Activated CD4-positive, CD25-positive, alpha-beta regulatory T cell treated with anti-CD3 and anti-CD28 coated beads, Interleukin-2, amount 50 U/mL, for 16 hours (primary cell): ENCODE results near the gene L1CAM.

Source experiments
- DNase-seq: peaks from one replicate; pipeline ENCODE4 v3.0.0-alpha.2; 2020; ENCODE audit warnings: low read depth, low spot score

Gene L1CAM

GRCh38 chrX:153902385-153902784 is 16.4 kb upstream of the L1CAM start:
- DNase-seq = no peak

GRCh38 chrX:153901753-153902140 is 15.8 kb upstream of the L1CAM start:
- DNase-seq = no peak

- DNase-seq = no peak
These were observed 15.1 kb upstream of the L1CAM start for GRCh38 chrX:153900831-153901752.

- DNase-seq = no peak
These were observed 11.9 kb upstream of the L1CAM start for GRCh38 chrX:153897899-153898298.

- DNase-seq = no peak
These were observed 3.1 kb upstream of the L1CAM start for GRCh38 chrX:153889123-153889522.

- DNase-seq = no peak
These were observed 2.4 kb upstream of the L1CAM start for GRCh38 chrX:153888344-153888743.

GRCh38 chrX:153887385-153887784 is 1.4 kb upstream of the L1CAM start:
- no peak for DNase-seq

GRCh38 chrX:153886915-153887314 is 942 bp upstream of the L1CAM start:
- DNase-seq = no peak

GRCh38 chrX:153885208-153885787 is 675 bp downstream of the L1CAM start:
- no peak for DNase-seq

GRCh38 chrX:153884590-153884989 is 1.4 kb downstream of the L1CAM start:
- DNase-seq = no peak

GRCh38 chrX:153884136-153884535 is 1.8 kb downstream of the L1CAM start:
- no peak for DNase-seq

GRCh38 chrX:153883163-153883843 is 2.7 kb downstream of the L1CAM start:
- DNase-seq = no peak

- DNase-seq = no peak
These were observed 3.4 kb downstream of the L1CAM start for GRCh38 chrX:153882557-153882956.

GRCh38 chrX:153882086-153882498 is 3.9 kb downstream of the L1CAM start:
- no peak for DNase-seq

- DNase-seq = no peak
These were observed 4.7 kb downstream of the L1CAM start for GRCh38 chrX:153881281-153881680.

GRCh38 chrX:153880440-153880815 is 5.5 kb downstream of the L1CAM start:
- DNase-seq = no peak

GRCh38 chrX:153879741-153880439 is 6.1 kb downstream of the L1CAM start:
- DNase-seq = no peak

GRCh38 chrX:153878969-153879653 is 6.9 kb downstream of the L1CAM start:
- DNase-seq = no peak

- DNase-seq = no peak
These were observed 7.6 kb downstream of the L1CAM start for GRCh38 chrX:153878345-153878744.

GRCh38 chrX:153877571-153878261 is 8.3 kb downstream of the L1CAM start:
- DNase-seq = no peak

- DNase-seq = no peak
These were observed 9.9 kb downstream of the L1CAM start for GRCh38 chrX:153876112-153876491.
